GM18505 (cell line): ENCODE data around the gene MXRA7.

Experiments used
- ATAC-seq: cut with Tn5 transposase; IDR thresholded peaks from one replicate; pipeline ENCODE4 v1.9.1; 2021; ENCODE audit not compliant: unreplicated experiment
- POLR2A ChIP-seq: IDR thresholded peaks from 4 replicates; pipeline ENCODE4 v1.6.1; 2011; ENCODE audit warnings: borderline replicate concordance; ENCODE audit not compliant: insufficient read depth, insufficient read length; ENCODE audit errors: extremely low read depth

MXRA7 gene

DNA sequence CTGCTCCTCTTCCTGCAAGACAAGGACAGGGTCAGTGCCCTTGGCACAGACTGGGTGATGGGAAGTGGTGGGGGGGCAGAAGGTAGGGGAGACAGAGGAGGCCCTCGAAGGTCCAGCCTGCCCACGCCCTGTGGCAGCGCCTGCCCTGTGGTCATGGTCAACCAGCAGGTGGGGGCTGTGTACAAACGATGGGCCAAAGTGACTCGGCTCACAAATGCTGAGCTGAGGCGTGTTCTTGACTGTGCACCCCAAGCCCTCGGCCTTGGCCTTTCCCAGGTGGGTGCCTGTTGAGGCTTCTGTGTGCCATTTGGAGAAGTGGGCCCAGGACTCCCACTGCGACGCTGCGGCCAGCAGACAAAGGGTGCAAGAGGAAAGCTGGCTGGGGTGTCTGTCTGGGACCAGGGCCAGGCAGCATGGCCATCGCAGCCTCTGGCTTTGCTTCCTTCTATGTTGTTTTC lies 22.6 kb downstream of the MXRA7 start:
- no peak for ATAC-seq
- TF ChIP-seq POLR2A, result no peak

DNA sequence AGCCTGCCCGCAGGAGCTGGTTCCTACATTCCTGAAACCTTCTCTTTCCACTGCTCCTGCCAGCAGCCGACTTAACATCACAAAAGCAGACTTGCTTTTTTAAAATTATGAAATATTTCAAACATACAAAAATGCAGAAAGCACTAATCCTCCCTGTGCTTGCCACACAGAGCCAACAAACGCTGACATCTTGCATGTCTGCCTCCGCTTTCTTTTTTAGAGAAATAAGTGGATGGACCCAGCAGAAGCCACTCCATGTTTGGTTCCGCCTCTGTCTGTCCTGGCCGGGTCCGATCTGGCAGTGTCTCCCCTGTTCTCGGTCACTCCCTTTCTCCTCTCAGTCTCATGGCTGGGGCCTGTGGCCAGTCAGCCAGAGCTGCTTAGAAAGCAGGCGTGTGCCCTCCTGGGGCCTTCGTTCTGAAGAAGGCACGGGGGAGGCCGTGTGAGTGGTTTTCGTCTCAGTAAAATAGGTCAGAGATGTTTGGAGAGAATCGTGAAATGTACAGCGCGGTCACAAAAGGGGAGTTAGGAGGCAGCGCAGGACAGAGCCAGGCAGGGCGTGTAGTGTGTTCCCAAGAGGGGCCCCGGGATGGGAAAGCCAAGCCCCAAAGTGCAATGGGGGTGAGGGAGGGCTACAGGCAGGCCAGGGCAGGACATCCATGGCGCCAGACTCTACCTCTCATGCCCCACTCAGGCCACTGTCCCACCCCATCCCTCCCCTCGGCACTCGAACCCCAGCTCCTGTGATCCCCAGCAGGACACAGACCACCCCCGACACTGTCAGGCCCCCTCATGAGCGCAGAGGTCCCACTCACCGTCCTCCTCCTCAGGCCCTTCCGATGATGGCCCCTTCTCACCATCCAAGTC lies 23.2 kb downstream of the MXRA7 start:
- no peak for ATAC-seq
- no peak for TF ChIP-seq POLR2A

DNA sequence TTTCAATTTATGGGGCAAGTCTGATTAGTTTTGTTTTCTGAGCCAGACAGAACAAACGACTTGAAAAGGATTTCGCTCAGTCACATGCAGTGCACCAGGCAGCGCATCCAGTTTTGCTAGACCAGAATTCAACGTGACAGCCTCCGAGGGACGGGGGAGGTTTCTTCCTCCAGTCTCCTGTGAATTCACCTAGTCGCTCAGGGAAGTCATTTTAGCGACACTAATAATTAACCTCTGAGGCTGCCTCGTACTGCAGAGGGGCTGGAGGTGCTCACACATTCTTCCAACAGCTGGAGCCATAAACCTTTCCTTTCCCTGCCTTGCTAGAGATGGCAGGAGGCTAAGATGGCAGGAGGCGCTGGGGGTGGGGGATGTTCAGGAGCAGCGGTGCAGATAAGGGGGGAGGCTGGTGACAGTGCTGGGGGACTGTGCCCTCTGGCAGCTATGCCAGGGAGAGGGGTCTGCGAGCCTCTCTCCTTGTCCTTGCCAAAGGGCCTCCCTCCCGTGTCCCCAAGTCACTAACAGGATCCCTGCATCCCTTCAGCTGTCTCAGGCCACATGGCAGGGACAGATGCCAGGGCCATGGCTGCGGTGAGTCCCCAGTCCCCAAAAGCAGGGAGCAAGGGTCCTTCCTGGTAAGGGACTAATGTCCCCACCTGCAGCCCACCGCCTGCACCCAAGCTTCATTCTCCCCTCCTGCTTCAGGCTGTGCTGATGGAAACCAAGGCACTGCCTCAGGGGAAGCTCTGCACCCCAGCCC lies 24.0 kb downstream of the MXRA7 start:
- no peak for ATAC-seq
- no peak for TF ChIP-seq POLR2A

DNA sequence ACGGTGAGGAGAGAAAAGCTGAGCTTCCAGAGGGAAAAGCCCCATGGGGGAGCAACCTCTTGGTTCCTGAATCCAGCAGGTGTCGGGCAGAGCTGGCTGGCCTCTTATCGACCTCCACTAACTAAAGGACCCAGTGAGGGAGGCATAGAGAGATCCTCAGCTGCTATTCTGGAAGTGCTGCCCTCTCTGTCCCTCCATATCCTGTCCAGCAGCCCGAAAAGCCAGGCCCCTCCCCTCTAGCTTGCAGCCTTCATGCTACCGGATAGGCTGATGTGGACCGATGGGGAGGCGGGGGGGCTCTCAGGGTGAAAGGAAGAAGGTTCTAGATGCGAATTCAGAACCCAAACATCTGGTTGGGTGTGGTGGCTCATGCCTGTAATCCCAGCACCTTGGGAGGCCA lies 24.9 kb downstream of the MXRA7 start:
- ATAC-seq, result no peak
- no peak for TF ChIP-seq POLR2A

DNA sequence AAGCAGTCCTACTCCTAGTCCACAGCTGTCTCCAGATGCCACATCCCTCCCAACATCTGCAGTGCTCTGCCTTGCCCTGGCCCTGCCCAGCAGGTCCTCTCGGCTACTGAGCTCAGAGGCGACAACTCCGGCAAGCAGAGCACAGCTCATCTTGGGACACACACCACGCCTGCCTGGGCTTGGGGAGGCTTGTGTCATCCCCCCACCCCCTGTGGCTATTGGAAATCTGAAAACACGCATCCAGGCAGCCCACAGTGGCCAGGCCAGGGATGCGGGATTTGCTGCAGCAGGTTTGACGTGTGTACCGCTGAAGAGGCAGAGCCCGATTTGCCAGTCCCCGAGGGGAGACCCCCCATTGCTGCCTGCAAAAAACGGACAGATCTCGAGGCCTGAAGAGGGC lies 25.4 kb downstream of the MXRA7 start:
- TF ChIP-seq POLR2A, result no peak
- ATAC-seq, result no peak

DNA sequence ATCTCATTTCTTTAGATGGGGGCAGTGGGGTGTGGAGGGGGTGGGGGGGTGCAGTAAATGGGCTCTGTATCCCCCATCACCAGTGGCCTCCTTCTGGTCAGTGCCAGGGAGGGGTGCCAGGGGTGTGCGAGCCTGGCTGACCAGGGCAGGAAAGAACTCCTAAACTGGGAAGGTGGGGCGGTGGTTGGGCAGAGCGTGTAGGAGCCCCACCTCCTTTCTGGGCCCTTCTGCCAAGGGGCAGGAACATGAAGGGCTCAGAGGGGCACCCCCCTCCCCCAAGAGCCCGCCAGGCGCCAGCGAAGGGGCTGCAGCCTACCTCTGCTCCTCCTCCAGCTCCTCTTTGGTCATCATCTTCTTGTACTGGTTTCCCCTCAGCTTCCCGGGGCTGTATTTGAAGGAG lies 26.0 kb downstream of the MXRA7 start:
- ATAC-seq, result no peak
- no peak for TF ChIP-seq POLR2A

DNA sequence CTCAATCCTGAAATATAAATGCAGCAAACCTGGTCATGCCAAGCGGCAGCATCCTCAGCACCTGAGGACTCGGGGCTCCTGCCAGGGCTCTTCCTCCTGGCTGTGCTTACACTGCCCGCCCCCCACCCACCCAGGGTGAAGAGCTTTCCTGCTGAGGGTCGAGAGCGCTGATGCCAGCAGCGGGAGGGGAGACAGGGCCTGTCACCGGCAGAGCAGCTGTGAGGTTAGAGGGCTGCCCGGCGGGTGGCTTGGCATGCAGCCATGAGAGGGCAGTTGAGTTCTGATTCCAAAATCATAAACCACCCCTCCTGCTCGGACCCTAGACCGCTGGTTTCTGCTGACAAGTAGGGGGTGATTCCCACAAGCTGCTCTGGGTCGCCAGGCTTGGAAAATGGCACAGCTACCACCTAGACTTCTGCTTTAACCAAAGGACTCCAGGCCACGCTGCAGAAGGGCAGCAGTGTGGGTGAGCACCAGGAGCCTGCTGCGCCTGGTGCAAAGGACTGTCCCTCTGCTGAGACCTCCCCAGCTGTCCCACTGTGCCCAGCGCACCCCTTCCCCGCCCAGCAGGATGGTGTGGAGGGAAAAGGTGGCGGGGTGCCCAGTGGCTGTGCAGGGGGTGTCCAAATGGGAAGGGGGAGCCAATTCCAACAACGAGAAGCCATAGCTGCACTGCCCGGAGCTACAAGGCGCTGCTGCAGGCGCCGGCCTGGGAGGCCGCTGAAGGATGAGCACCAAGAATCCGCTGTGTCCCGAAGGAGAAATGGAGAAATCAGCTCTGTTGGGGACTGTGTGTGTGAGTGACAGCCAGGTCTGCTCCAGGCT lies 26.6 kb downstream of the MXRA7 start:
- no peak for ATAC-seq

DNA sequence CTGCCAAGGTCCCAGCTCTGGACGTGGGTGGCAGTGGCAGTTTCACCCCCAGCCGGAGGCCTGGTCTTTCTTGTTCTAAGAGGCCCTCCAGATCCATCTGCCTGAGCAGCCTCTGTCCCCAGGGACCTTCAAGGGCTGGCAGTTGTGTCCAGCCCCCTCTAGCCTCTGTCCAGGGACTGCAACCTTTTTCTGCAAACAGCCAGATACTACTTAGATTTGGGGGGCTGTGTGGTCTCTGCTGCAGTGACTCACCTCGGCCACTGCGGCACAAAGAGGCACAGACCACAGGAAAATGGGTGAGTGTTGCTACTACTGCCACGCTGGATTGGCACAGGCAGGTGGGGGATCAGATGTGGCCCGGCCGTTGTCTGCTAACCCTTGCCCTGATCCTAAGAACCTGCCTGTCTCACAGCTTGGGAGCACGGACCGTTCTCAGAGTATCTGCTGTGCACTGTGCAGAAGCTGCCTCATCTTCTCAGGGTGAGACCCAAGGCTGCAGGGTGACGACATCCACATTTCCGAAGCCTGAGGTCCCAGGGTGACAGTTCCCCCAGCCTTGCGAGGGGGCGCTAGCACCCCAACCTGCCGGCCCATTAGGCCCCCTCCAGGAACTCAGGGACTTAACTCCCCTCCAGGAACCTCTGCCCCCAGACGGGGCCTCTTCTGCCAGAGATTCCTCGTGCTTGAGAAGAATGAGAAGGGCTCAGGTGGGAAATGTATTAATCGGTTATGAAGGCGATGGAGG lies 27.6 kb downstream of the MXRA7 start:
- no peak for TF ChIP-seq POLR2A
- ATAC-seq, result no peak

More for the DNA sequence above, 26.6 kb downstream of the MXRA7 start:
- no peak for TF ChIP-seq POLR2A

DNA sequence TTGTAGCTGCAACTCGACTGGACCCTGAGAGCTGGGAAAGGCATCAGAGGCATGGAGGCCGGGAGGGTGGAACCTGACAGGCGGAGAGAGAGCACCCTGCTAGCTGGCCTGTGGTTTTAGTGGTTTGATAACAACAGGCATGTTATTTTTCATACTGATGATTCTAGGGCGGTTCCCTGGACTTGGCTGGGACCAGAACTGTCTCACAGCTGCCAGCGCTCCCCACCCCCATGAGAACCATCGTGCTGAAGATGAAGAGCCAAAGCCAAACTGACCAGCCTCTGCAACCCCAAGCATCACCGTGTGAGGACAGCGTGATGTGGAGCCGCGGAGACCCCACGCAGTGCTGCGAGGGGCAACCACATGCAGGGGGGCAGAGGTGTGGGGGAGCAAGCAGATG lies 28.5 kb downstream of the MXRA7 start:
- no peak for ATAC-seq
- no peak for TF ChIP-seq POLR2A

DNA sequence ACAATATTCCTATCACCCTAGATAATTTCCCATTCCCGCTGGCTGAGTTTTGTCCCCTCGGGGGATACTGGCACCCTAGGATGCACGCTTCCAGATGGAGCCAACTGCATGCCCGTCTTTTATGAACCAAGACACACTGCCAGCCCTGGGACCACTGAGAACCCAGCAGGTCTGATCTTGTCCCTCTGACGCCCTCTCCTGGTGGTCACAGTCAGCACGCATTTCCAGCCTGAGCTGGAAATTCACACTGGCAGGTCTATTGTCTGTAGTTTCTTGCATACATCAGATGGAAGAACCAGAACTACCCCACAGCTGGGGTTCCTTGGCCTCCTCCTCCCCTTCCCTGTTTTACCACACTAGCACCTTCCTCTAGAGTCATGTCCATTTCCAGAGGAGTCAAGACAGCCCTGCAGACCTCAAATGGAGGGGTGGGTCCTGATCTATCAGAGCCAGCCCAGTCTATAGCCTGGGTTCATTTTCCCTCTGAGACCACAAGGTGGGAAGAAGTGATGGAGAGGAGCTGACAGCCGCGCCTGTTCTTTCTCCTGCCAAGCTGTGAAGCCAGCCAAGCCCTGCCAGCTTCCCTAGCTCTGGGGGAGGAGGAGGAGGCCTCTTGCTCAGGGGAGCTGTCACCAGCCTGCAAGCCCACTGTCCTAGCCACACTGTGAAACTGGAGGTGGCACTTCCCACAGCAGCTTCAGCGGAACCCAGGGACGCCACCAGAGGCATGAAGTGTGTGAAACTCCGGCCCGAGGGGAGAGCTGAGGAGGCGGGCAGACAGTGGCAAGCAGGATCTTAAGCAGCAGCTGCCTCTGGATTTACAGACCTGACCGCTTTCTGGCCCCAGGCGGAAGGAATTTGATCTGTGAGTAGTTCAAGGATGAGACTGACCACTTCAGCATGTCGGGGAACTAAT lies 29.3 kb downstream of the MXRA7 start:
- no peak for TF ChIP-seq POLR2A
- no peak for ATAC-seq

DNA sequence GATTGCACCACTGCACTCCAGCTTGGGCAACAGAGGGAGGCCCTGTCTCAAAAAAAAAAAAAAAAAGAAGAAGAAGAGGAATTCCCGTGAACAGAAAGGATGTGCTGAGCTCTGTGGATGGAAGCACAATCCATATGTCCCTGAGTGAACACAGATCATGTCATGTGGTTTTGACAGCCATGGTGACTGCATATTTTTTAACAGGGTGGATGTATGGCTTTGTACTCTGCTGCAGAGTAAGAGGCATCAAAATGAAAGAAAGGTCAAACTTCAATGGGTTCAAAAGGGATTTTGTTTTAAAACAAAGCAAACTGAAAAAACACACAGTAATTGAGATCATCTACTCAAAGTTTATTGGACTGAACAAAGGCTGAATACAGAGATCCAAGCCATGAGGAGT lies 31.5 kb downstream of the MXRA7 start:
- no peak for ATAC-seq
- TF ChIP-seq POLR2A, result no peak

DNA sequence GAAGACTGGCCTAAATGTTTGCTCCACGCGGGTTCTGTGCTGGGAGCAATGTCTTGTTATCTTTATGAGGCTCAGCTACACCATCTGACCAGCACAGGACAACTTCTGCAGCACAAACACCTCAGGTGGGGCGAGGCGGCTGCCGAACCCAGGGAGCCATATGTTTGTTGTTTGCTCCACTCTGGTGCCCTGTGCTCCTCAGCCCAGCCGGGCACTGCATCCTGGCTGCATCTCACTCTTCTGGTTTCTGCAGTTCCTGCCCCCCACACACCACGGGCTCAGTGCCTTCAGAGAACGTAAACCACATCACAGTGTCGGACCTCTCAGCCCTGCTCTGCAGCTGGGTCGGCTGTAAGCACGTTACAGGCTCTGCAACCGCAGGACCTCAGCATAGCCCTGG lies 32.4 kb downstream of the MXRA7 start:
- TF ChIP-seq POLR2A, result no peak
- no peak for ATAC-seq
